EL (cell line): ENCODE data around the gene ACTL7B.
"Not testable (repeated sequence)": the region's sequence is repeated elsewhere in the genome, so short reads cannot be mapped to it uniquely, and the experiment has no call there.

Experiments used
- DNase-seq: peaks from one replicate; pipeline ENCODE4 v3.0.0-alpha.2; 2016

The ACTL7B gene, protein sequence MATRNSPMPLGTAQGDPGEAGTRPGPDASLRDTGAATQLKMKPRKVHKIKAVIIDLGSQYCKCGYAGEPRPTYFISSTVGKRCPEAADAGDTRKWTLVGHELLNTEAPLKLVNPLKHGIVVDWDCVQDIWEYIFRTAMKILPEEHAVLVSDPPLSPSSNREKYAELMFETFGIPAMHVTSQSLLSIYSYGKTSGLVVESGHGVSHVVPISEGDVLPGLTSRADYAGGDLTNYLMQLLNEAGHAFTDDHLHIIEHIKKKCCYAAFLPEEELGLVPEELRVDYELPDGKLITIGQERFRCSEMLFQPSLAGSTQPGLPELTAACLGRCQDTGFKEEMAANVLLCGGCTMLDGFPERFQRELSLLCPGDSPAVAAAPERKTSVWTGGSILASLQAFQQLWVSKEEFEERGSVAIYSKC

DNA sequence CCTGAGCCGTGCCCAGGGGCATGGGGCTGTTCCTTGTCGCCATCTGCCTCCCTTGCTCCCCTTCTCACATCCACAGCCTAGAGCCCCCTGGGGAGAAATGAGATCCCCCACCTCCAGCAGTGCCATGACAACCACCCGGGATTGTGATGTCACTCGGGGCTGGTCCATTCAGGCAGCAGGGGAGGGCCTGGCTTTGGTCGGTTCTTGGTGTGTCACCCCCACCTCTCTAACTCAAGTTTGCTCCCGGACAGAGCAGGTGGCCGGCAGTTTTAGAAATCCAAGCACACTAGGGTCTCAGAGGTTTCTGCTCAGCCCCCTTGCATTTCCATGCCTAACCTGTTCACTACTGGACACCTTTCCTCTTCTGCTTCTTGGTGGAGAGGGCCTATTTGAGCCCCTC, at the start of gene ACTL7B:
TSS of gene ACTL7B (minus strand) at position 99 of the 400 bp plus-strand sequence. CDS start at position 43, 56 bp downstream.
- no peak for DNase-seq

DNA sequence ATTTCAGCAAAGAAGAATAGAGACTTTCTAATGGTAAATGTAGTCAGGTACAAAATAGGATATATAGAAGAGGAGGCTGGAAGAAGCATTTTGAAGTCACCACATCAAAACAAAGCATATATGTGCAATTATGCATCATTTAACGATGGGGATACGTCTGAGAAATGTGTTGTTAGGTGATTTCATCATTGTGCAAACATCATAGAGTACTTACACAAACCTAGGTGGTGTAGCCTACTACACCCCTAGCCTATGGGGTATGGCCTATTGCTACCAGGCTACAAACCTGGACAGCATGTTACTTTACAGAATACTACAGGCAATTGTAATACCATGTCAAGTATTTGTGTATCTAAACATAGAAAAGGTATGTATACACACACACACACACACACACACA, 49.7 kb upstream of the ACTL7B start:
- no peak for DNase-seq

DNA sequence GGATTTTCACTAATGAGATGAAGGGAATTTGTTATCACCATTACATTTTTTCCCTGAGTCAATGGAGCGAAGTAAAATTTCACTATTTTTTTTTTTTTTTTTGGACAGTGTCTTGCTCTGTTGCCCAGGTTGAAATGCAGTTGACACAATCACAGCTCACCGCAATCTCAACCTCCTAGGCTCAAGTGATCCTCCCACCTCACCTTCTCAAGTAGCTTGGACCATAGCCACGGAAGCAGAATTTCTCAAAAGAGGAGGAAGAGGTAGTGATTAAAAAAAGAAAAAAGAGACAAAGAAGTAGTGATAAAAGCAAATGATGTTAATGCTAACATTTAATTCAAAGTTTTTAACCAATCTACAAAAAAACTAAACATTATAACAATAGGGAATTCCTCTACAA, 48.4 kb upstream of the ACTL7B start:
- no peak for DNase-seq

DNA sequence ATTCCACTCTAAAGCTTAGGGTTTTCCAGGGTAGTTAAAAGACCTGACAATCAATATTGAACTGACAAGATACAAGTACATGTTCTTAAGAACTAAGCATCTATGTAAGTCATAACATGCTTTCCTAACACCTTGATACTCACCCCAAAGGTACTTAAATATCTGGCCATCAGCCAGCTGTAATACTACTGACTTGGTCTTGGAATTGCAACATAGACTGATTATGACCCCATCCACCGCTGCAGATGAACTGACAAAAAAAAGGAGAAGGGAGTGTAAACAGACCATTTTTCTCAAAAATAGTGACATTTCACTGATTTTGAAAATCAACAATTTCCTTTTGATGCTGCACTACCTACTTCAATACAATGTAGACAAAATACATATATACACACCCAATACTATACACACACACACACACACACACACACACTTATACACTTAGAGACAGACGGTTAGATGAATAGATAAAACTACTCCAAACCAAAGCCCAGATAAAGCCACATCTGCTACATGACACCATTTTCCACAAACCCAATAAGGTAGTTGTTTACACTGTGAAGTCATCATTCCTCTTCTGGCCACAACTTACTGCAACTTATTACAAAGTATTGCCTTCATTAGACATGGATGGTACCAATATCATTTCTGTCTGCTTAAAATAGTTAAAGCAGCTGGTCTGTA, 47.8 kb upstream of the ACTL7B start:
- no peak for DNase-seq

DNA sequence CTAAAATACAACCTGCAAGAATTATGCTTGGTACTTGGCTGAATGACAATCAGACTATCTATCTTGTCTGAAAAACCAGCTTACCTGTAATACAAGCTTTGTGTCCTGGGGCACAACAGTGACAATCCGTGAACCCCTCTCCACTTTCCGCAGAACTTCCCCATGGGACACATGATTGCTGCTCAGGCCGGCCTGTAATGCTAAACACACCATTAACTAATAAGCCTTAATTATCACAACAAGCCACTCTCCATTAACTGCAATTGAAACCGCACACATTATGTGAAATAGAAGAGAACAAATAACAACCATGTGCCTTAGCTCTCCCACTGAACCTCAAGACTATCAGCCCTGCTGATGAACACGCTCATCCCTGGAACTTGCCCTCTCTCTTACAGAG, 44.4 kb upstream of the ACTL7B start:
- no peak for DNase-seq

DNA sequence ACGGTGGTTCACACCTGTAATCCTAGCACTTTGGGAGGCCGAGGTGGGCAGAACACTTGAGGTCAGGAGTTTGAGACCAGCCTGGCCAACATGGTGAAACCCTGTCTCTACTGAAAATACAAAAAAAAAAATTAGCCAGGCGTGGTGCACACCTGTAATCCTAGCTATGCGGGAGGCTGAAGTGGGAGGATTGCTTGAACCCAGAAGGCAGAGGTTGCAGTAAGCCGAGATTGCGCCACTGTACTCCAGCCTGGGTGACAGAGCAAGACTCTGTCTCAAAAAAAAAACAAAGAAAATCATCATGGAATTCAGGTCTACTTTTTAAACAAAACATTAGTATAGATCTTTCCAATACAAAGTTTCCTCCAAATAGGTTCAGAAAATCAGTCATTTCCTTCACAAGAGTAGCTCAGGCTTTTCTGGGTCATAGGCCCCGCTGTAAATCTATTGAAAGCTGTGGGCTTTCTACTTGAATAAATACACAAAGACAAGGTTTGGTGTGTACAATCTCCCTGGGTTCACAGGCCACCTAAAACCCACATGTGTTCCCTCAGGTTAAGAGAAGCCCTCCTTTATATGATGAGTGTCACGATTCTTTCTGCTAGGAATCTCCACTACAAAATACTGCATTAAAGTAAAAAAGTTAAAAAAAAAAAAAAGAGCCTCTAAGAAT, 43.4 kb upstream of the ACTL7B start:
- DNase-seq, result not testable (repeated sequence)

DNA sequence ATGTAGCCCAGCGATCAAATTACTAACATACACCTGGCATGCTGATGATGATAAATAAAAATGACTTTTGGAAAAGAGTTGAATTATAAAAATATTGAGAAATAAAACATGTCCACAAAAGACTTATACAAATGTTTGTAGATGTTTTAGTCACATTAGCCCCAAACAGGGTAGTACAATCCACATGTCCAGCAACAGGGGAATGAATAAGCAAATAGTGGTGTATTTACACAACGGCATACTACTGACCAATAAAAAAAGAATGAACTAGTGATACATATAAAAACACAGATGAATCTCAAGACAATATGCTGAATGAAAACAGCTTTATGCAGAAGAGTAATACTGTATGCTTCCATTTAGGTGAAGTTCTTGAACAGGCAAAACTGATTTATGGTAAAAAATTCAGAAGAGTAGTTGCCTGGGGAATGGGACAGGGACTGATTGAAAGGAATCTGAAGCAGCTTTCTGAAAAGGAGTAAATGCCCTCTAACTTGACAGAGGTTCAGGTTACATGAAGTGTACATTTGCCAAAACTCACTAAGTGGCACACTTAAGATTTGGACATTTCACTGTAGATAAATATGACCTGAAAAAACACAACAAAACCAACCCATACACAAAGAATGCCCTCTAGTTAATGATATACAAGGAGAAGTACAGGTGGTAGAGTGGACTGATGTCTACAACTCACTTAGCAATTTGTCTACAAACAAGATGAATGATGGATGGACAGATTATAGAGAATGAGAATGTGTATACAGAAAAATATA, 41.7 kb upstream of the ACTL7B start:
- no peak for DNase-seq

DNA sequence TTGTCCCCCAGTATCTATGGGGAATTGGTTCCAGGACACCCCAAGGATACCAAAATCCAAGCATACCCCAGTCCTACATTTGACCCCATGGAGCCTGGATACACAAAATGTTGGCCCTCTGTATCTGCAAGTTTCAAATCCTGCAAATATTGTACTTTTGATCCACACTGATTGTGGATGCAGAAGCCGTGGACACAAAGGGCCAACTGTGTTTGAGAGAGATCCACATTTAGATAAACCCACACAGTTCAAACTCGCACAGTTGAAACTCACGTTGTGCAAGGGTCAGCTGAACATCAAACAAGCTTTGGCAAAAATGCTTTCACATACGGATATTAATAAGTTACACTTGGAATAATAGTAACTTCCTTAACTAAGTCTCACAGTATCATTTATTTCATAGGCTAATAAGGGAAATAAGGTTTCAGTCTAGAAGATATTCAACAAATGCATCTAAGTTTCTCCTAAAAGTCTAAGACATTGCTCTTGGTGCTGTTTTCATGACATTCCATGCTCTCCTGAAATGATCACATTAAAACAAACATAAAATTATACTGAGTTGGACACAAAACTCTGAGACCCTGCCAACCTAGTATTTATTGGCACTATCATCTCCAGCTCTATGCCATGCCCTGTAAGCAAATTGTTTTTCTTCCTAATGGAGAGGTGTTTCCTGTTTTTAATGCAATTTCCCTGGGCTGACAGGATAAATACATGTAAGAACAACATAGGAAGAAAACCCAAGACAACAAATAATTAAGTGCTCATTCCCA, 38.6 kb upstream of the ACTL7B start:
- DNase-seq, result no peak

DNA sequence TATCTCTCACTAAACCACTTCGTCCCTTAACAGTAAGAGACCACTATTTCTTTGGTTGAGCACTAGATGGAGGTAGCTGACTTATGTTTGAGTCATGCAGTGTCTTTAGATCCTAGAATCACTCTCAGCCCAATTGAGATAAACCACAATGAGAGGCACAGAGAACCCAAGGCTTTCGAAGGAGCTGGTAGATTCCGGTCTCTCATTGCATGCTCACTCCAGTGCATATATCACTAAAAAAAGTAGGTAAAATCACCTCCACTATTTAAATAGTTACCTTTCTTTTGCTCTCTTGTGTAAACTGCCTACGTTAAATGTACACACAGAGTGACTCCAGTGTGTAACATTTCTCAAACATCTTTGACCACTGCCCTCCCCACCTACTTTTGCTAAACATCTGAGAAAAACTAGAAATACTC, 33.9 kb upstream of the ACTL7B start:
- DNase-seq, result peak; percentile 23

DNA sequence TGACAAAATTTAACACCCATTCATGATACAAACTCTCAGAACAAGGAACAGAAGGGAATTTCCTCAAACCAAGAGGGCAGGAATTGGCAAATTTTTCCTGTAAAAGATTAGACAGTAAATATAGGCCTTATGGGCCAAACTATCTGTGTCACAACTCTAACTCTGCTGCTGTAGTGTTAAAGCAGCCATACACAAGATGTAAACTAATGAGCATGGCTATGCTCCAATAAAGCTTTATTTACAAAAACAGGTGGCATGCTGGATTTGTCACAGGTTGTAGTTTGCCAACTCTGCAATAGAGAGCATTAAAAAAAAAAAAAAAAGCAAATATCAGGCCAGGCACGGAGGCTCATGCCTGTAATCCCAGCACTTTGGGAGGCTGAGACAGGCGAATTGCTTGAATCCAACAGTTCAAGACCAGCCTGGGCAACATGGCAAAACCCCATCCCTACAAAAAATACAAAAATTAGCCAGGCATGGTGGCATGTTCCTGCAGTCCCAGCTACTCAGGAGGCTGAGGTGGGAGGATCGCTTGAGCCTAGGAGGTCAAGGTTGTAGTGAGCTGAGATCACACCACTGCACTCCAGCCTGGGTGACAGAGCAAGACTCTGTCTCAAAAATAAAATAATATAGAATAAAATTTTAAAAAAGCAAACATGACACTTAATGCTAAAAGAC, 30.9 kb upstream of the ACTL7B start:
- not testable (repeated sequence) for DNase-seq

DNA sequence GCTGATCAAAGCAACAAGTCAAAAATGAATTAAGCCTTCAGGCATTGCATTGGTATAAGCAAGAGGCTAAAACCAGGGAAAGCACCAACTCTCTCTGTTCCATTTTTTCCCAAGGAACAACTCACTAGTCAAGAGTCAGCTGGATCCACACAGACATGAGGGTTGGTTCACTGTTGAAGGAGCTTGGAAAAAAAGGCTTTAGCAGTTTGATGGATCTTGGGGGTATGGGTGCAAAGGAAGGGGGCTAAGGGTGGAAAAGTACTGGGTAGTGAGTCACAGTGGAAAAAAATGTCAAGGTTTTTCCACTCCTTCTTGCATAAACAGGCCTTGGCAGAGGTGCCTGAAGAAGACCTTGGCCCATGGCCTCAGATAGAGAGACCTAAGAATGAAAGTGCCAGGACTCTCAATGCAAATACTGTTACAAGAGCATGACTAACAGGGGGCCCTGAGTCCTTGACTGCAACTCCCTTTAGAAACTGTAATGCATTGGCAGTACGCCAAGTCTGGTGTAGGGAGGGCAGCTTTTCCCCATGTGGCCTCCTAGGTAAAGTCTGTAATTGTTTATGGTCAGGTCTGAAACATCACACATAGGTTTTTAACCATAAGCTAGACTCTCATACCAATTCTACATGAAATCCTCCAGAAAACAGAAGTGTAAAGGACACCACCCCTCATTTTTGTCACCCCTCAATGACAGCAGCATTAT, 30.0 kb upstream of the ACTL7B start:
- DNase-seq, result peak; percentile 74

DNA sequence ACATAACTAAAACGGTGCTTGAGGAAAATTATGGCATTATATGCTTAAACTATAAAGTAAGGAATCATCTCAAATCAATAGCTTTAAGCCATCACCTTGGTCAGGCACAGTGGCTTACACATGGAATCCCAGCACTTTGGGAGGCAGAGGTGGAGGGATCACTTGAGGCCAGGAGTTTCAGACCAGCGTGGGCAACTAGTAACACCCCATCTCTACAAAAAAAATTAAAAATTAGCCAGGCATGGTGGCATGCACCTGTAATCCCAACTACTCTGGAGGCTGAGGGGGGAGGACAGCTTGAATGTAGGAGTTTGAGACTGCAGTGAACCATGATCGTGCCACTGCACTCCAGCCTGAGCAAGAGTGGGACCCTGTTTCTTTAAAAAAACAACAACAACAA, 28.9 kb upstream of the ACTL7B start:
- DNase-seq, result no peak

DNA sequence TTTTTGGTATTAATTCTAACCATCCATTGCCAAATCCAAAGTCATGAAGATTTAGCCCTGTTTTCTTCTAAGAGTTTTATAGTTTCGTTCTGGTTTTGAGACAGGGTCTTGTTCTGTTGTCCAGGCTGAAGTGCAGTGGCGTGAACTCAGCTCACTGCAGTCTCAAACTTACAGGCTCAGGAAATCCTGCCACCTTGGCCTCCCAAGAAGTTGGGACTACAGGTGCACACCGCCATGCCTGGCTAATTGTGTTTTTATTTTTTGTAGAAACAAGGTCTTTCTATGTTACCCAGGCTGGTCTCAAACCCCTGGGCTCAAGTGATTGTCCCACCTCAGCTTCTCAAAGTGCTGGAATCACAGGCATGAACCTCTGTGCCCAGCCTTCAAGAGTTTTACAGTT, 27.3 kb upstream of the ACTL7B start:
- DNase-seq, result no peak

DNA sequence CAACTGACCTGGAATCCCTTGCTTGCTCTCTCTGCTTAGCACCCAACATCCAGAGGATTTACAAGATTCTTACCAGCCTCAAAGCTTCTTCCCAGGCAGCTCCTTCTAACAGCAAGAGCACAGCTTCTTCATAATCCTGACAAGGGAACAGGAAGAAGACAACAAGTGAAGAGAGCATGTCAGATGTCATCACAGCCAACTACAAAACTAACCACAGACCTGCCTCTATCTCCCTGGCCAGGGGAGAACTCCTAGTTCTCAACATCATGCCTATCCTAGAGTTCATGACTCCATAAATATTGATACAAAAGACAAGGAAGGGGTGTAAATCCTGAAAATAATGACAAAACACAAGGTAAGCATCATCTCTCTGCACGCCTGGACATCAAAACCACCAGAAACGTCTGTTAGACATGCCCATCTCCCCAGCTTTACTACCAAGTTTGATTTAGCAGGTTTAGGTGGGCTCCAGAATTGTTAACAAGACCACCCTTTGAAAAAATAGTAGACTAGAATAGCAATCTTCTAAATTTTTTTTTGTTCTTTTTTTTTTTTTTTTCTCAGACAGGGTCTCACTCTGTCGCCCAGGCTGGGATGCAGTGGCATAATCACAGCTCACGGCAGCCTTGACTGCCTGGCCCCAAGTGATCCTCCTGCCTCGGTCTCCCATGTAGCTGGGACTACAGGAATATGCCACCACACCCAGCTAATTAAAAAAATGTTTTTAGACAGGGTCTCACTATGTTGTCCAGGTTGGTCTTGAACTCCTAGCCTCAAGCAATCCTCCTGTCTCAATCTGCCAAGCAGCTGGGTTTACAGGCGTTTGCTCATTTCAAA, 26.5 kb upstream of the ACTL7B start:
- DNase-seq, result no peak

DNA sequence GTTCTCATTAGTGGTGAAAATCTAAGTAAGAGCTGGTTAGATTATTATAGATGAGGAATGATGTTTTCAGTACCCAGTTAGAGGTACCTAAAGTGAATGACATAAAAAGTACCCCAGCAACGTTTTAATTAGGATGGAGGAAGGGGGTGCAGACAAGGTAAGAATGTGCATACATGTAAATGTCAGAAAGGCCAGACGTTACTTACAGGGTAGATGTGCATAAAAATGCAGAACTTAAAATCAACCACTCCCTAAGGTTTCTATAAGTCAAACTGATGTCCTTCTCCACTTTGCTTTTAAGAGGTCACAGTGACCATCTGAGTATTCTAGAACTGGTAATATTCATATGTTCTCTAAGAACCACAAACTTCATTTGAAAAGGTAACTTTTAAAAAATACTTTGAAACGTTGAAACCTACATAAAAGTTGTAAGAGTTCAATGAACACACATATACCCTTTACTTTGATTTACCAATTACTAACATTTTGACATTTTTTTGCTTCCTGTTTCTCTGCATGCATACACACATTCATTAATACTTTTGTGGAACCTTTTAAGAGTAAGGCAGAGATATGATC, 25.0 kb upstream of the ACTL7B start:
- no peak for DNase-seq

DNA sequence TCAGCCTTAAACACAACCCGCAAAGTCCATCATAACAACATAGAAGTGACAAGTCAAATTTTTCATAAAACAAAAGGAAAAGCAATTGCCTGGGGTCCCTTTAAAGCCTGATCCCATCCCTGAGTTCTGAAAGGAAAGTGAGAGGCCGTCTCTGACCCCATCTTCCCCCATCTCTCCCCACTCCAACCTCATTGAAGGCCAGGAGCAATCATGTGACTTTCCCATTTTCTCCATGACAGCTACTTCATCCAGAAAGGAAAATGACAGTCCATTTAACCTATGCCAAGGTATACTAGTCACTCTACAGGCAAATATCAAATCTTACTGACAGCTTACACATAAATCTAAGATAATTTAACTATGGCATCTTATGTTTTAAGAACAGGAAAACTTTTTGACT, 21.7 kb upstream of the ACTL7B start:
- no peak for DNase-seq

DNA sequence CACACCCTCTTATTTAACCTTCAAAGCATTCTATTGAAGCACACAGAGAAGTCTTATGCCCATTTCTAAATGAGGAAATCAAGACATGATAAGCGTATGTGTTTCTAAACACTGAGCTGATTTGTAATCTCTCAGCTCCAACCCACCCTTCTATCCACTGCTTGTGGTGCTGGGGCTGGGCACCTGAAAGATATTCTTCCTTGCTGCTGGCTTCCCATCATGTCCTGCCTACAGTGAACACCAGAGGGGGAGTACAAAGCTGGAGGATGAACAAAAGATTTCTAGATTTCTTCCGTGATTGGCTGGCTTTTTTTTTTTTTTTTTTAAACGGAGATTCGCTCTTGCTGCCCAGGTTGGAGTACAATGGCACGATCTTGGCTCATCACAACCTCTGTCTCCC, 20.6 kb upstream of the ACTL7B start:
- no peak for DNase-seq

DNA sequence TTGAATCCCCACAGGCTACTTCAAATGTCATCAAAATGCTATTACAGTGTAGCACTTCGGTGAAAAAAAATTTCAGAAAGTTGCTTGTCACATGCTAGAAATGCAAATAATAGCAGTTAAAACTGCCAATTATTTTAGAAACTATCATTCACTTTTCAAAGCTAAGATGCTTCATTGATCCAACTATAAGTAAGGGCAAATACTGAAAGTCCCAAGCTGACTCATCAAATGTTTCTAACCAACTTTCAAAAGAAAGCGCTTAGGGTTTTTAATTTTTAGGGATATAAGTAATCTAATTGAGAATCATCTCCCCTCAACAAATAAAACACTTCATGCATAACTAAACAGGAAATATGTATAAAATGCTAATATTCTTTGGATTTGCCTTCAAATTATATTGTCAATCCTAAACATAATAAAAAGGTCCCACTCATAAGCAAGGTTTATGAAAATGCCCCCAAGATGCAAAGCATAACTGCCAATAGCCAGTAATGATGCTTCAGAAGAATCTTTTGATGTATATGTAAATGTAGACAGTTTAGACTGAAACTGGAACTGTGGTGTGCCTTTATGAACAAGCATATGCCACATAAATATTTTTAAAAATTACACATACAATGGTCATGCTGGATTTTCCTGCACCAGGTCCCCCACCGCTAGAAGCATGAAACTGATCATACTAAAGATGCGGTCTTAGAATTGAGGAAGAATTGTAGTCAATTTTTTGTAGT, 18.4 kb upstream of the ACTL7B start:
- no peak for DNase-seq
